HG02973 (cell line): Measurements from ENCODE around the gene C17orf78.
"Not testable (repeated sequence)": the region's sequence is repeated elsewhere in the genome, so short reads cannot be mapped to it uniquely, and the experiment has no call there.

Source experiments
- ATAC-seq: cut with Tn5 transposase; IDR thresholded peaks from one replicate; pipeline ENCODE4 v1.9.1; 2021; ENCODE audit warnings: moderate library complexity; ENCODE audit not compliant: unreplicated experiment

Gene C17orf78

GRCh38 chr17:37375706-37376105 lies at the start of gene C17orf78:
C17orf78 (plus strand) TSS chr17:37375985; CDS start chr17:37376093, 108 bp downstream.
- no peak for ATAC-seq

- ATAC-seq, result no peak
Observed at GRCh38 chr17:37327341-37328090, 48.3 kb upstream of the C17orf78 start.

GRCh38 chr17:37338847-37339246 lies 36.9 kb upstream of the C17orf78 start:
- no peak for ATAC-seq

GRCh38 chr17:37339321-37339720 lies 36.5 kb upstream of the C17orf78 start:
- ATAC-seq, result no peak

GRCh38 chr17:37340804-37341203 lies 35.0 kb upstream of the C17orf78 start:
- no peak for ATAC-seq

GRCh38 chr17:37342589-37342988 lies 33.2 kb upstream of the C17orf78 start:
- no peak for ATAC-seq

GRCh38 chr17:37344519-37344918 lies 31.3 kb upstream of the C17orf78 start:
- no peak for ATAC-seq

GRCh38 chr17:37346863-37347402 lies 28.9 kb upstream of the C17orf78 start:
- ATAC-seq, result not testable (repeated sequence)

- not testable (repeated sequence) for ATAC-seq
Observed at GRCh38 chr17:37356796-37357569, 18.8 kb upstream of the C17orf78 start.

- peak; percentile 12 for ATAC-seq
Observed at GRCh38 chr17:37358098-37358829, 17.5 kb upstream of the C17orf78 start.

- ATAC-seq, result peak; percentile 94
Observed at GRCh38 chr17:37358830-37359681, 16.7 kb upstream of the C17orf78 start.

GRCh38 chr17:37359682-37360188 lies 16.1 kb upstream of the C17orf78 start:
- no peak for ATAC-seq

- no peak for ATAC-seq
Observed at GRCh38 chr17:37360632-37361031, 15.2 kb upstream of the C17orf78 start.

- ATAC-seq, result no peak
Observed at GRCh38 chr17:37361543-37361942, 14.2 kb upstream of the C17orf78 start.

GRCh38 chr17:37365589-37365988 lies 10.2 kb upstream of the C17orf78 start:
- ATAC-seq, result no peak

GRCh38 chr17:37368577-37368976 lies 7.2 kb upstream of the C17orf78 start:
- no peak for ATAC-seq

- ATAC-seq, result no peak
Observed at GRCh38 chr17:37373530-37374159, 2.1 kb upstream of the C17orf78 start.

GRCh38 chr17:37382056-37382455 lies 6.3 kb downstream of the C17orf78 start:
- no peak for ATAC-seq

- no peak for ATAC-seq
Observed at GRCh38 chr17:37384560-37385149, 8.9 kb downstream of the C17orf78 start.
